OCI-LY1 (cell line): ENCODE measurements around the gene KCNJ16.

Source experiments
- H2AFZ ChIP-seq: fragments of 200-600 bp; sonication (generic), shearing (Covaris generic); 2 replicates; pipeline ENCODE4 v1.6.0; 2014; ENCODE audit warnings: antibody characterized with exemption, mild to moderate bottlenecking, low read length
- H3F3A ChIP-seq: fragments of 200-600 bp; sonication (generic), shearing (Covaris generic); 2 replicates; pipeline ENCODE4 v1.6.0; 2014; ENCODE audit warnings: mild to moderate bottlenecking, antibody characterized with exemption, low read length, moderate library complexity; ENCODE audit not compliant: insufficient read depth
- H3K27ac ChIP-seq: fragments of 200-600 bp; sonication (generic); 2 replicates; pipeline ENCODE4 v1.5.1; 2014; ENCODE audit warnings: low read length, mixed run types, mild to moderate bottlenecking, low read depth; ENCODE audit not compliant: poor library complexity, severe bottlenecking
- H3K27me3 ChIP-seq: fragments of 200-600 bp; sonication (generic); 2 replicates; pipeline ENCODE4 v1.6.0; 2014; ENCODE audit warnings: antibody characterized with exemption, mild to moderate bottlenecking, low read length, moderate library complexity; ENCODE audit not compliant: insufficient read depth
- H3K36me3 ChIP-seq: fragments of 200-600 bp; sonication (generic); 2 replicates; pipeline ENCODE4 v1.6.1; 2014; ENCODE audit warnings: mild to moderate bottlenecking, antibody characterized with exemption, low read length, moderate library complexity, mixed read lengths; ENCODE audit not compliant: insufficient read depth
- H3K4me1 ChIP-seq: fragments of 200-600 bp; sonication (generic); 2 replicates; pipeline ENCODE4 v1.5.1; 2014; ENCODE audit warnings: mild to moderate bottlenecking, low read length, moderate library complexity; ENCODE audit not compliant: insufficient read depth, severe bottlenecking
- H3K4me2 ChIP-seq: fragments of 200-600 bp; sonication (generic), shearing (Covaris generic); 2 replicates; pipeline ENCODE4 v1.6.1; 2014; ENCODE audit warnings: low read length
- H3K4me3 ChIP-seq: fragments of 200-600 bp; sonication (generic); 2 replicates; pipeline ENCODE4 v1.5.1; 2014; ENCODE audit warnings: low read length, low read depth, mild to moderate bottlenecking, mixed read lengths; ENCODE audit not compliant: poor library complexity, severe bottlenecking
- H3K79me2 ChIP-seq: fragments of 200-600 bp; shearing (Covaris generic); 2 replicates; pipeline ENCODE4 v1.6.1; 2016; ENCODE audit warnings: mixed run types, low read length, mixed read lengths; ENCODE audit not compliant: insufficient read depth
- H3K9ac ChIP-seq: fragments of 200-600 bp; sonication (generic), shearing (Covaris generic); 2 replicates; pipeline ENCODE4 v1.6.1; 2014; ENCODE audit warnings: mild to moderate bottlenecking, low read length, mixed read lengths
- H3K9me2 ChIP-seq: fragments of 200-600 bp; sonication (generic), shearing (Covaris generic); 2 replicates; pipeline ENCODE4 v1.6.1; 2014; ENCODE audit warnings: low read depth, mild to moderate bottlenecking, low read length, mixed read lengths
- H3K9me3 ChIP-seq: fragments of 200-600 bp; shearing (Covaris generic); 2 replicates; pipeline ENCODE4 v1.6.1; 2014; ENCODE audit warnings: low read length, mixed read lengths
- H4K20me1 ChIP-seq: fragments of 200-600 bp; sonication (generic), shearing (Covaris generic); 2 replicates; pipeline ENCODE4 v1.6.0; 2016; ENCODE audit warnings: mild to moderate bottlenecking, low read length; ENCODE audit not compliant: insufficient read depth
- EZH2 ChIP-seq: fragments of 200-600 bp; sonication (generic), shearing (Covaris generic); IDR thresholded peaks from 2 replicates; pipeline ENCODE4 v1.8.0; 2017; ENCODE audit warnings: borderline replicate concordance, mixed run types, mild to moderate bottlenecking, antibody characterized with exemption, low read length, moderate library complexity, mixed read lengths
- TF ChIP-seq, protein P1 (sequence below): fragments of 200-600 bp; sonication (generic), shearing (Covaris generic); IDR thresholded peaks from 2 replicates; pipeline ENCODE4 v1.5.1; 2017; ENCODE audit warnings: mild to moderate bottlenecking, antibody characterized with exemption, low read length, moderate library complexity, mixed read lengths

Gene KCNJ16

DNA sequence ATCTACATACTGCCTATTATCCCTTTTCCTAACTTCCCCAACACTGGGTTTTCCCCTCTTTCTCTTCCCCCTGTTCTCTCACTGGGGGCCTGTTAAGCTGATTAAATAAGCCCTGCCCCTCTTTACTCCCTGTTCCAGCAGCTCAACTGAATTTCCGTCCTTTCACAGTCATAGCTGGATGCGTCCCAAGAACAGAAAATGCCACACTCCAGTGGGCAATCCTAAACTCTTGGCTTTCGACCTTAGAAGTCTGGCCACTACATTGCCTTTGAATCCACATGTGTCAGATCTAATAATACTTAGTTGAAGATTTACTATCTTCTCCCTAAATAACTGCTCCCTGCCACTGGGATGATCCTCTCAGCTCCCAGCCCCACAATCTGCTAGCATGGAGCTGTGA, 34.5 kb downstream of the KCNJ16 start:
- no peak overlapping the region for H2AFZ ChIP-seq
- peaks cover 42% of the 10 kb centered on the region for H3K4me1 ChIP-seq
- peaks cover 66% of the 10 kb centered on the region for H3K36me3 ChIP-seq
- no peaks in the 10 kb centered on the region for H3K27me3 ChIP-seq
- no peak overlapping the region for H3K27ac ChIP-seq
- no peak overlapping the region for H3K4me3 ChIP-seq
- H4K20me1 ChIP-seq, result no peaks in the 10 kb centered on the region
- H3K79me2 ChIP-seq, result peaks cover 22% of the 10 kb centered on the region
- H3K4me2 ChIP-seq, result no peak overlapping the region
- H3K9ac ChIP-seq, result no peak overlapping the region
- H3F3A ChIP-seq, result no peaks in the 10 kb centered on the region
- H3K9me2 ChIP-seq, result no peaks in the 10 kb centered on the region
- H3K9me3 ChIP-seq, result no peaks in the 10 kb centered on the region
- no peak for TF ChIP-seq EZH2
- TF ChIP-seq, protein P1, sequence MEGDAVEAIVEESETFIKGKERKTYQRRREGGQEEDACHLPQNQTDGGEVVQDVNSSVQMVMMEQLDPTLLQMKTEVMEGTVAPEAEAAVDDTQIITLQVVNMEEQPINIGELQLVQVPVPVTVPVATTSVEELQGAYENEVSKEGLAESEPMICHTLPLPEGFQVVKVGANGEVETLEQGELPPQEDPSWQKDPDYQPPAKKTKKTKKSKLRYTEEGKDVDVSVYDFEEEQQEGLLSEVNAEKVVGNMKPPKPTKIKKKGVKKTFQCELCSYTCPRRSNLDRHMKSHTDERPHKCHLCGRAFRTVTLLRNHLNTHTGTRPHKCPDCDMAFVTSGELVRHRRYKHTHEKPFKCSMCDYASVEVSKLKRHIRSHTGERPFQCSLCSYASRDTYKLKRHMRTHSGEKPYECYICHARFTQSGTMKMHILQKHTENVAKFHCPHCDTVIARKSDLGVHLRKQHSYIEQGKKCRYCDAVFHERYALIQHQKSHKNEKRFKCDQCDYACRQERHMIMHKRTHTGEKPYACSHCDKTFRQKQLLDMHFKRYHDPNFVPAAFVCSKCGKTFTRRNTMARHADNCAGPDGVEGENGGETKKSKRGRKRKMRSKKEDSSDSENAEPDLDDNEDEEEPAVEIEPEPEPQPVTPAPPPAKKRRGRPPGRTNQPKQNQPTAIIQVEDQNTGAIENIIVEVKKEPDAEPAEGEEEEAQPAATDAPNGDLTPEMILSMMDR, result no peak

DNA sequence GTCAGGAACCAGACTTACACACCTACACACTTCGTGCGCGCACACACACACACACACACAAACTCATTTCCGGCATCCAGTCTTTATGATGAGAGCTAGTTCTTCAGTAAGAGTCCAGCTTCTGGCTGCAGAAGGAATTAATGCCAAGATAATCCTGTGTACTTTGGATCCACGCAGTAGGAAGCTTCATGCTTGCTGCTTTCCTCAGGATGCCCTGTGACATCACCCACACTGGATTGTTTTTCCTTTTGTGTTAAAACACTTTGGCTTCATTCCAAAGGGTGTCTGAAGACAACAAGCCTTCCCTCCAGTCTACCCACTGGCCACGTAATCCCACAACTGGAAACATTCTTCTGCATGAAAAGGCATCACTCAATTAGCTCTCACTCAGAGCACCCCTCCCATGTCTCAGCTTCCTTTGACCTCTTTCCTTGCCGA, 35.4 kb downstream of the KCNJ16 start:
- Histone ChIP-seq H3F3A (no peaks in the 10 kb centered on the region), H3K4me1 (peaks cover 40% of the 10 kb centered on the region), H3K27me3 (no peaks in the 10 kb centered on the region), H2AFZ (no peak overlapping the region), H3K4me2 (no peak overlapping the region), H3K9me3 (no peaks in the 10 kb centered on the region), H3K9me2 (no peaks in the 10 kb centered on the region), H3K9ac (no peak overlapping the region), H3K27ac (no peak overlapping the region), H4K20me1 (no peaks in the 10 kb centered on the region), H3K36me3 (peaks cover 67% of the 10 kb centered on the region), H3K79me2 (peaks cover 16% of the 10 kb centered on the region), H3K4me3 (no peak overlapping the region)
- no peak for TF ChIP-seq EZH2
- TF ChIP-seq, protein P1, result no peak

DNA sequence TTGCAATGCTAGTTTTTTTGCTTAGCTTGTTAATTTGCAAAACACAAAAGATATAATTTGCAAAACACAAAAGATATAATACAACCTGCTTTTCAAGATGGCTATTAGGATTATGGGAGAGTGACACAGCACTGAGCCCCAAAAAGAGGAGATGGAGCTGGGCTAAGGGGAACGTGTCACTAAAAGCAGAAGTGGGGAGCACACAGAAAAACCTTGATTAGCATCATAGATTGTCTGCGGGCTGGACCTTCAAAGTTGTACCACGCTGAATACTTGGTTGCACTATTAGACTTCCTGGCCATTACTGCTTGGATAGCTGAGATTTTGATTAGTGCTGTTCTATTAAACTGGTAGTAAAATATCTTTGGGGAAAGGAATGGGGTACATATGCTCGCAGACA, 36.2 kb downstream of the KCNJ16 start:
- H3F3A ChIP-seq, result no peaks in the 10 kb centered on the region
- H3K9me2 ChIP-seq, result no peaks in the 10 kb centered on the region
- no peak overlapping the region for H3K27ac ChIP-seq
- H3K36me3 ChIP-seq, result peaks cover 67% of the 10 kb centered on the region
- H3K4me1 ChIP-seq, result peaks cover 36% of the 10 kb centered on the region
- H3K9me3 ChIP-seq, result no peaks in the 10 kb centered on the region
- 0 out of 2 replicates have a peak, but pooled peaks cover 8% of the 10 kb centered on the region for H3K79me2 ChIP-seq
- no peaks in the 10 kb centered on the region for H3K27me3 ChIP-seq
- no peaks in the 10 kb centered on the region for H4K20me1 ChIP-seq
- no peak overlapping the region for H3K9ac ChIP-seq
- H3K4me2 ChIP-seq, result no peak overlapping the region
- no peak overlapping the region for H3K4me3 ChIP-seq
- no peak for TF ChIP-seq EZH2
- no peak overlapping the region for H2AFZ ChIP-seq

DNA sequence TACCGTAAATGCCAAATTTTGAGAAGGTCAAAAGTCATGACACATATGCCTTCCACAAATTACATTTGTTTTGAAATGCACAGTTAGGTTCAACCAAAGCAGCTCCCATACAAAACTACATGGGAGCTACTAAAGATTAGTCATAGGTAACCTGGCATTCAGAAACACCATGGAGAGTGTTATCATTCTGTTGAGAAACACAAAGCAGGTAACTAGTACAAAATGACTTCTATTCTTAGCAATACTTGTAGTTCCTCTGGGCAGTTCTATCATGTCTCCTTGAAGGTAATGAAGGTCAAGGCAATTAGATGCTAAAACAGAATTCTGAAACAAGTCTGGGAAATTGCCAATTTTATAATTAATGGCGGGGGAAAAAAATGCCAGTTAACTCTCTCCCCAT, 39.4 kb downstream of the KCNJ16 start:
- no peaks in the 10 kb centered on the region for H3K27me3 ChIP-seq
- no peak for TF ChIP-seq EZH2
- TF ChIP-seq, protein P1, result no peak
- no peak overlapping the region for H3K4me2 ChIP-seq
- peaks cover 49% of the 10 kb centered on the region for H3K36me3 ChIP-seq
- H3K4me1 ChIP-seq, result peaks cover 21% of the 10 kb centered on the region
- no peak overlapping the region for H2AFZ ChIP-seq
- H3K9me3 ChIP-seq, result no peaks in the 10 kb centered on the region
- H3F3A ChIP-seq, result no peaks in the 10 kb centered on the region
- no peak overlapping the region for H3K9ac ChIP-seq
- no peaks in the 10 kb centered on the region for H4K20me1 ChIP-seq
- H3K9me2 ChIP-seq, result no peaks in the 10 kb centered on the region
- no peak overlapping the region for H3K27ac ChIP-seq
- H3K4me3 ChIP-seq, result no peak overlapping the region
- no peaks in the 10 kb centered on the region for H3K79me2 ChIP-seq
